ENCODE results near the gene AKAP6. TPM values are rescaled to one million over a fixed set of nuclear protein-coding genes. Genes with fewer than 3 reads are reported as not detected.

The AKAP6 gene
- total and polyA plus RNA-seq, 2 experiments from 2014 or later = 0.38 to 0.42 TPM

DNA sequence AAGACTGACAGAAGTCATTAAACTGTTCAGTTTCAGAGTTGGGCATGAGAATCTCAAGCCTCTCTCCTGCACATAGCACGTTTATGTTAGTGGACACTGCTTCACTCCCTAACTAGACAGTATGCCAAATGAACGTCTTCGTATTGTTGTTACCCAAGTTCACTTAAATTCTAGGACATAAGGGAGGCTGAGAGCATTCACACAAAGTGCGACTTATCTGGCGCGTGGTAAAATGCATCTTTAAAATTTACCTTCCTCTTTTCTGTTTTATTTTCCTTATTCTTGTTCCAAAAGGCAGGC lies 166.3 kb downstream of the AKAP6 start (continued):
- TF ChIP-seq, protein P1, sequence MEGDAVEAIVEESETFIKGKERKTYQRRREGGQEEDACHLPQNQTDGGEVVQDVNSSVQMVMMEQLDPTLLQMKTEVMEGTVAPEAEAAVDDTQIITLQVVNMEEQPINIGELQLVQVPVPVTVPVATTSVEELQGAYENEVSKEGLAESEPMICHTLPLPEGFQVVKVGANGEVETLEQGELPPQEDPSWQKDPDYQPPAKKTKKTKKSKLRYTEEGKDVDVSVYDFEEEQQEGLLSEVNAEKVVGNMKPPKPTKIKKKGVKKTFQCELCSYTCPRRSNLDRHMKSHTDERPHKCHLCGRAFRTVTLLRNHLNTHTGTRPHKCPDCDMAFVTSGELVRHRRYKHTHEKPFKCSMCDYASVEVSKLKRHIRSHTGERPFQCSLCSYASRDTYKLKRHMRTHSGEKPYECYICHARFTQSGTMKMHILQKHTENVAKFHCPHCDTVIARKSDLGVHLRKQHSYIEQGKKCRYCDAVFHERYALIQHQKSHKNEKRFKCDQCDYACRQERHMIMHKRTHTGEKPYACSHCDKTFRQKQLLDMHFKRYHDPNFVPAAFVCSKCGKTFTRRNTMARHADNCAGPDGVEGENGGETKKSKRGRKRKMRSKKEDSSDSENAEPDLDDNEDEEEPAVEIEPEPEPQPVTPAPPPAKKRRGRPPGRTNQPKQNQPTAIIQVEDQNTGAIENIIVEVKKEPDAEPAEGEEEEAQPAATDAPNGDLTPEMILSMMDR (conservative IDR thresholded peaks at IDR 0.05; ENCODE audit: low read depth in 2 of 2) = no peak
- TF ChIP-seq ZNF114 (CRISPR knock-in tag; IDR thresholded peaks at IDR 0.05) (no peak), POLR2AphosphoS5 (IDR thresholded peaks at IDR 0.05; ENCODE audit: low read depth) (no peak), CREB1 (CRISPR knock-in tag; IDR thresholded peaks at IDR 0.05; ENCODE audit: low read depth) (no peak)

DNA sequence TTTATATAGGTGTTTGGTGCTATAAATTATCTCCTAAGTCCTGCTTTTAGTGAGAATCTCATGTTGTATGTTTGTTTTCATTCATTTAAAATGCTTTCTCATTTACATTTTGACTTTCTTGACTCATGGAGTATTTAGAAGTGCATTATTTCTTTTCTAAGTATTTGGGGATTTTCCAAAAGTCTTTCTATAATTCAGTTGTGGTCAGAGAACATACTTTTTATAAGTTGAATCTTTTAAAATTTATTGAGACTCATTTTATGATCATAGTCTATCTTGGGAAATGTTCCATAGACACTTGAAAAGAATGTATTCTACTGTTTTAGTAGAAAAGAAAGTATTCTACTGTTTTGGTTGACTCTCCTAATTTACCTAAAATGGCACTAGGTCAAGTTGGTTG lies 168.2 kb downstream of the AKAP6 start:
- Mint-ChIP-seq H3K27me3 (ENCODE audit: insufficient read depth, low read depth, poor library complexity) (no peaks in the 10 kb centered on the region), H3K4me1 (no peaks in the 10 kb centered on the region), H3K4me3 (no peak overlapping the region), H3K9me3 (no peaks in the 10 kb centered on the region), H3K27ac (no peak overlapping the region), H3K36me3 (ENCODE audit: low read depth) (no peaks in the 10 kb centered on the region)
- no peak for ATAC-seq
- Histone ChIP-seq H3F3A (replicated peaks; ENCODE audit: low read depth) (no peaks in the 10 kb centered on the region), H4K20me1 (replicated peaks; ENCODE audit: insufficient read depth) (no peaks in the 10 kb centered on the region), H3K79me2 (replicated peaks; ENCODE audit: insufficient read depth) (no peaks in the 10 kb centered on the region), H3K27ac (ENCODE audit: low read depth) (no peak overlapping the region), H3K36me3 (ENCODE audit: insufficient read depth) (no peaks in the 10 kb centered on the region), H3K27me3 (ENCODE audit: insufficient read depth) (no peaks in the 10 kb centered on the region), H3K9me2 (ENCODE audit: insufficient read depth) (no peaks in the 10 kb centered on the region), H3K4me3 (no peak overlapping the region), H3K4me2 (no peak overlapping the region), H2AFZ (no peak overlapping the region), H3K4me1 (ENCODE audit: insufficient read depth) (no peaks in the 10 kb centered on the region)
- DNase-seq (ENCODE audit: low spot score) = no peak
- TF ChIP-seq JUNB (IDR thresholded peaks at IDR 0.05; ENCODE audit: unreplicated experiment) = no peak
- no peak for TF ChIP-seq ZNF462 (CRISPR knock-in tag; IDR thresholded peaks at IDR 0.05)
- no peak for TF ChIP-seq NANOG (IDR thresholded peaks at IDR 0.05; ENCODE audit: borderline replicate concordance)
- no peak for TF ChIP-seq POLR2AphosphoS5 (IDR thresholded peaks at IDR 0.05; ENCODE audit: low read depth)
- no peak for TF ChIP-seq STAT1 (IDR thresholded peaks at IDR 0.05; ENCODE audit: unreplicated experiment)
- TF ChIP-seq EZH2 (IDR thresholded peaks at IDR 0.05; ENCODE audit: low read depth, unreplicated experiment) = no peak
- TF ChIP-seq, protein P2, sequence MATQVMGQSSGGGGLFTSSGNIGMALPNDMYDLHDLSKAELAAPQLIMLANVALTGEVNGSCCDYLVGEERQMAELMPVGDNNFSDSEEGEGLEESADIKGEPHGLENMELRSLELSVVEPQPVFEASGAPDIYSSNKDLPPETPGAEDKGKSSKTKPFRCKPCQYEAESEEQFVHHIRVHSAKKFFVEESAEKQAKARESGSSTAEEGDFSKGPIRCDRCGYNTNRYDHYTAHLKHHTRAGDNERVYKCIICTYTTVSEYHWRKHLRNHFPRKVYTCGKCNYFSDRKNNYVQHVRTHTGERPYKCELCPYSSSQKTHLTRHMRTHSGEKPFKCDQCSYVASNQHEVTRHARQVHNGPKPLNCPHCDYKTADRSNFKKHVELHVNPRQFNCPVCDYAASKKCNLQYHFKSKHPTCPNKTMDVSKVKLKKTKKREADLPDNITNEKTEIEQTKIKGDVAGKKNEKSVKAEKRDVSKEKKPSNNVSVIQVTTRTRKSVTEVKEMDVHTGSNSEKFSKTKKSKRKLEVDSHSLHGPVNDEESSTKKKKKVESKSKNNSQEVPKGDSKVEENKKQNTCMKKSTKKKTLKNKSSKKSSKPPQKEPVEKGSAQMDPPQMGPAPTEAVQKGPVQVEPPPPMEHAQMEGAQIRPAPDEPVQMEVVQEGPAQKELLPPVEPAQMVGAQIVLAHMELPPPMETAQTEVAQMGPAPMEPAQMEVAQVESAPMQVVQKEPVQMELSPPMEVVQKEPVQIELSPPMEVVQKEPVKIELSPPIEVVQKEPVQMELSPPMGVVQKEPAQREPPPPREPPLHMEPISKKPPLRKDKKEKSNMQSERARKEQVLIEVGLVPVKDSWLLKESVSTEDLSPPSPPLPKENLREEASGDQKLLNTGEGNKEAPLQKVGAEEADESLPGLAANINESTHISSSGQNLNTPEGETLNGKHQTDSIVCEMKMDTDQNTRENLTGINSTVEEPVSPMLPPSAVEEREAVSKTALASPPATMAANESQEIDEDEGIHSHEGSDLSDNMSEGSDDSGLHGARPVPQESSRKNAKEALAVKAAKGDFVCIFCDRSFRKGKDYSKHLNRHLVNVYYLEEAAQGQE (IDR thresholded peaks at IDR 0.05; ENCODE audit: unreplicated experiment) = no peak
- TF ChIP-seq, protein P3, sequence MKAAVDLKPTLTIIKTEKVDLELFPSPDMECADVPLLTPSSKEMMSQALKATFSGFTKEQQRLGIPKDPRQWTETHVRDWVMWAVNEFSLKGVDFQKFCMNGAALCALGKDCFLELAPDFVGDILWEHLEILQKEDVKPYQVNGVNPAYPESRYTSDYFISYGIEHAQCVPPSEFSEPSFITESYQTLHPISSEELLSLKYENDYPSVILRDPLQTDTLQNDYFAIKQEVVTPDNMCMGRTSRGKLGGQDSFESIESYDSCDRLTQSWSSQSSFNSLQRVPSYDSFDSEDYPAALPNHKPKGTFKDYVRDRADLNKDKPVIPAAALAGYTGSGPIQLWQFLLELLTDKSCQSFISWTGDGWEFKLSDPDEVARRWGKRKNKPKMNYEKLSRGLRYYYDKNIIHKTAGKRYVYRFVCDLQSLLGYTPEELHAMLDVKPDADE (IDR thresholded peaks at IDR 0.05) = no peak
- TF ChIP-seq, protein P1 (conservative IDR thresholded peaks at IDR 0.05; ENCODE audit: low read depth in 2 of 2) = no peak
- no peak for TF ChIP-seq ZNF114 (CRISPR knock-in tag; IDR thresholded peaks at IDR 0.05)

All from GM23338 (cell line).